Fibroblast of lung (primary cell): ENCODE data around the gene FMN1. TPM values are rescaled to one million over a fixed set of nuclear protein-coding genes. Genes with fewer than 3 reads are reported as not detected.

Experiments
- DNase-seq, 2 donors: peaks; one replicate each; pipeline versions ENCODE4 v3.0.0 to v3.0.0-alpha.2; 2010; ENCODE audit warnings: low read depth in 2 of 2
- H2AFZ ChIP-seq: 2 replicates; pipeline ENCODE4 v1.5.1; 2012; ENCODE audit warnings: low read length, control low read depth, inconsistent platforms
- H3K27ac ChIP-seq: 2 replicates; pipeline ENCODE4 v1.5.1; 2011; ENCODE audit warnings: low read length, control low read depth; ENCODE audit not compliant: insufficient read depth
- H3K27me3 ChIP-seq: 2 replicates; pipeline ENCODE4 v1.5.1; 2011; ENCODE audit warnings: mild to moderate bottlenecking, low read length; ENCODE audit not compliant: control insufficient read depth, insufficient read depth
- H3K36me3 ChIP-seq: 2 replicates; pipeline ENCODE4 v1.5.1; 2011; ENCODE audit warnings: low read length; ENCODE audit not compliant: control insufficient read depth, insufficient read depth
- H3K4me1 ChIP-seq: 2 replicates; pipeline ENCODE4 v1.5.1; 2011; ENCODE audit warnings: low read length; ENCODE audit not compliant: control insufficient read depth, insufficient read depth; ENCODE audit errors: extremely low read depth
- H3K4me2 ChIP-seq: 2 replicates; pipeline ENCODE4 v1.5.1; 2011; ENCODE audit warnings: low read length, control low read depth; ENCODE audit not compliant: insufficient read depth; ENCODE audit errors: extremely low read depth
- H3K4me3 ChIP-seq, 4 experiments: fragments of 200-600 bp in 1 of 4; sonication (generic) in 1 of 4; replicated peaks in 1 of 4; 2 replicates each; pipeline ENCODE4 v1.5.1; 2011 to 2016; ENCODE audit warnings: low read length in 4 of 4, low read depth in 3 of 4, mild to moderate bottlenecking in 3 of 4, control low read depth in 2 of 4, inconsistent platforms in 1 of 4, mixed read lengths in 1 of 4; ENCODE audit not compliant: insufficient read depth in 1 of 4; ENCODE audit errors: control extremely low read depth in 1 of 4
- H3K79me2 ChIP-seq: 2 replicates; pipeline ENCODE4 v1.5.1; 2012; ENCODE audit warnings: mild to moderate bottlenecking, low read length, inconsistent platforms; ENCODE audit not compliant: control insufficient read depth, insufficient read depth
- H3K9ac ChIP-seq: 2 replicates; pipeline ENCODE4 v1.5.1; 2011; ENCODE audit warnings: mild to moderate bottlenecking, low read length, control low read depth; ENCODE audit not compliant: insufficient read depth
- H3K9me3 ChIP-seq: 2 replicates; pipeline ENCODE4 v1.5.1; 2012; ENCODE audit warnings: low read depth, low read length; ENCODE audit not compliant: control insufficient read depth, insufficient read depth
- H4K20me1 ChIP-seq: 2 replicates; pipeline ENCODE4 v1.5.1; 2011; ENCODE audit warnings: low read length; ENCODE audit not compliant: control insufficient read depth, insufficient read depth; ENCODE audit errors: extremely low read depth
- CTCF ChIP-seq, 2 donors: IDR thresholded peaks in 1 of 2; conservative IDR thresholded peaks in 1 of 2; 1 replicate in 1 of 2; 2 replicates in 1 of 2; pipeline ENCODE4 v1.5.1; 2011 to 2012; ENCODE audit warnings: low read length in 2 of 2, control low read depth in 1 of 2, inconsistent platforms in 1 of 2, low read depth in 1 of 2, mild to moderate bottlenecking in 1 of 2
- EZH2 ChIP-seq: IDR thresholded peaks from 2 replicates; pipeline ENCODE4 v1.5.1; 2012; ENCODE audit warnings: low read length, control low read depth, mild to moderate bottlenecking; ENCODE audit errors: missing control alignments
- polyA plus RNA-seq, 2 donors: library from polyadenylated mRNA; depleted of rRNA in 1 of 2; stranded (reverse) in 1 of 2; unstranded in 1 of 2; fragments of >200 nt; gene quantifications; 2 replicates each; pipeline ENCODE4 v1.2.1, GENCODE V29; 2011 to 2012; ENCODE audit warnings: missing spikeins in 1 of 2
- total RNA-seq: library from RNA; depleted of rRNA; stranded (reverse); fragments of >200 nt; gene quantifications from 2 replicates; pipeline ENCODE4 v1.2.1, GENCODE V29; 2014

The FMN1 gene
- total and polyA plus RNA-seq, 2 donors (not counting 1 experiment from before 2014, with no cell fraction given) = 7.5 to 43.8 TPM

GRCh38 chr15:32736701-32737061 is 457.8 kb downstream of the FMN1 start:
- Histone ChIP-seq H3K9me3 (no peaks in the 10 kb centered on the region), H3K27ac (no peak overlapping the region), H3K9ac (no peak overlapping the region), H2AFZ (no peak overlapping the region), H3K27me3 (no peaks in the 10 kb centered on the region), H3K4me3 (no peak overlapping the region), H3K79me2 (no peaks in the 10 kb centered on the region), H3K4me2 (no peak overlapping the region), H3K36me3 (no peaks in the 10 kb centered on the region), H3K4me1 (no peaks in the 10 kb centered on the region), H4K20me1 (no peaks in the 10 kb centered on the region)
- TF ChIP-seq EZH2 = no peak
- no peak for DNase-seq

- no peak overlapping the region for H2AFZ ChIP-seq
- H4K20me1 ChIP-seq = no peaks in the 10 kb centered on the region
- H3K36me3 ChIP-seq = no peaks in the 10 kb centered on the region
- no peak for DNase-seq
- no peaks in the 10 kb centered on the region for H3K79me2 ChIP-seq
- H3K9ac ChIP-seq = no peak overlapping the region
- no peak overlapping the region for H3K4me3 ChIP-seq
- no peaks in the 10 kb centered on the region for H3K27me3 ChIP-seq
- H3K4me2 ChIP-seq = no peak overlapping the region
- no peak for TF ChIP-seq CTCF (conservative IDR thresholded peaks at IDR 0.05 in 1 of 2, IDR thresholded peaks at IDR 0.05 in 1 of 2; ENCODE audit: low read depth in 1 of 2, low read length in 2 of 2)
- TF ChIP-seq EZH2 = no peak
- no peaks in the 10 kb centered on the region for H3K4me1 ChIP-seq
- no peaks in the 10 kb centered on the region for H3K9me3 ChIP-seq
- no peak overlapping the region for H3K27ac ChIP-seq
These were observed 458.4 kb downstream of the FMN1 start for GRCh38 chr15:32735989-32736700.

- Histone ChIP-seq H3K79me2 (peaks cover 8% of the 10 kb centered on the region), H4K20me1 (peaks cover 2% of the 10 kb centered on the region), H3K4me3 (no peak overlapping the region), H3K9me3 (no peaks in the 10 kb centered on the region), H3K27me3 (no peaks in the 10 kb centered on the region), H3K4me2 (no peak overlapping the region), H3K9ac (no peak overlapping the region), H3K27ac (no peak overlapping the region), H2AFZ (no peak overlapping the region), H3K36me3 (peaks cover 2% of the 10 kb centered on the region), H3K4me1 (no peaks in the 10 kb centered on the region)
- DNase-seq = peak; percentile 21 to 76
- TF ChIP-seq EZH2 (no peak), CTCF (conservative IDR thresholded peaks at IDR 0.05 in 1 of 2, IDR thresholded peaks at IDR 0.05 in 1 of 2; ENCODE audit: low read depth in 1 of 2, low read length in 2 of 2) (no peak)
These were observed 461.2 kb downstream of the FMN1 start for GRCh38 chr15:32733281-32733680.
